HEK293T (cell line): Measurements from ENCODE around the gene SMAD3.

Source experiments
- CTCF ChIA-PET: fragments of 350-600 bp; formaldehyde crosslinking; extraction: SDS; loops from one replicate; lab custom pipeline; 2021; ENCODE audit warnings: antibody characterized with exemption, inconsistent platforms; lab: Yijun Ruan, JAX
- POLR2A ChIA-PET: fragments of 350-600 bp; formaldehyde crosslinking; extraction: SDS; loops from one replicate; lab custom pipeline; 2020; ENCODE audit warnings: antibody characterized with exemption, inconsistent platforms; lab: Yijun Ruan, JAX
- DNase-seq: peaks from one replicate; pipeline ENCODE4 v3.0.0; 2012; ENCODE audit warnings: mixed read lengths; ENCODE audit errors: extremely low spot score
- ARNT ChIP-seq: fragments of 450-650 bp; IDR thresholded peaks from 2 replicates; pipeline ENCODE4 v1.6.1; 2017; ENCODE audit warnings: mild to moderate bottlenecking
- BHLHE40 ChIP-seq: fragments of 450-650 bp; IDR thresholded peaks from 2 replicates; pipeline ENCODE4 v1.6.1; 2016; ENCODE audit warnings: mild to moderate bottlenecking, moderate library complexity, borderline replicate concordance
- CTBP1 ChIP-seq: fragments of 450-650 bp; IDR thresholded peaks from 2 replicates; pipeline ENCODE4 v1.6.1; 2016; ENCODE audit warnings: borderline replicate concordance
- ELF4 ChIP-seq: fragments of 450-650 bp; IDR thresholded peaks from 2 replicates; pipeline ENCODE4 v1.6.1; 2017; ENCODE audit warnings: antibody characterized with exemption
- FOXA1 ChIP-seq: fragments of 450-650 bp; IDR thresholded peaks from 2 replicates; pipeline ENCODE4 v1.6.1; 2016; ENCODE audit warnings: mild to moderate bottlenecking
- FOXK2 ChIP-seq: fragments of 450-650 bp; IDR thresholded peaks from 2 replicates; pipeline ENCODE4 v1.6.1; 2016; ENCODE audit warnings: mild to moderate bottlenecking
- FOXM1 ChIP-seq: fragments of 450-650 bp; IDR thresholded peaks from 2 replicates; pipeline ENCODE4 v1.6.1; 2017; ENCODE audit warnings: mild to moderate bottlenecking, borderline replicate concordance
- HDGF ChIP-seq: fragments of 450-650 bp; IDR thresholded peaks from 2 replicates; pipeline ENCODE4 v1.6.1; 2017; ENCODE audit warnings: antibody characterized with exemption, borderline replicate concordance
- L3MBTL2 ChIP-seq: fragments of 450-650 bp; conservative IDR thresholded peaks from 2 replicates; pipeline ENCODE4 v1.6.1; 2016; ENCODE audit warnings: mild to moderate bottlenecking
- LEF1 ChIP-seq: fragments of 450-650 bp; IDR thresholded peaks from 2 replicates; pipeline ENCODE4 v1.6.1; 2017; ENCODE audit warnings: mild to moderate bottlenecking, borderline replicate concordance
- NFRKB ChIP-seq: fragments of 450-650 bp; IDR thresholded peaks from 2 replicates; pipeline ENCODE4 v1.6.1; 2016; ENCODE audit warnings: mild to moderate bottlenecking, moderate library complexity
- SP1 ChIP-seq: fragments of 450-650 bp; IDR thresholded peaks from 2 replicates; pipeline ENCODE4 v1.6.1; 2017
- SUZ12 ChIP-seq: fragments of 450-650 bp; IDR thresholded peaks from 2 replicates; pipeline ENCODE4 v1.6.1; 2016; ENCODE audit warnings: mild to moderate bottlenecking
- TARDBP ChIP-seq: fragments of 450-650 bp; IDR thresholded peaks from 2 replicates; pipeline ENCODE4 v1.6.1; 2016
- ZNF384 ChIP-seq: fragments of 450-650 bp; IDR thresholded peaks from 2 replicates; pipeline ENCODE4 v1.6.1; 2016
- TF ChIP-seq, protein P1 (sequence below): fragments of 450-650 bp; IDR thresholded peaks from 2 replicates; pipeline ENCODE4 v1.6.1; 2016

SMAD3 gene

DNA sequence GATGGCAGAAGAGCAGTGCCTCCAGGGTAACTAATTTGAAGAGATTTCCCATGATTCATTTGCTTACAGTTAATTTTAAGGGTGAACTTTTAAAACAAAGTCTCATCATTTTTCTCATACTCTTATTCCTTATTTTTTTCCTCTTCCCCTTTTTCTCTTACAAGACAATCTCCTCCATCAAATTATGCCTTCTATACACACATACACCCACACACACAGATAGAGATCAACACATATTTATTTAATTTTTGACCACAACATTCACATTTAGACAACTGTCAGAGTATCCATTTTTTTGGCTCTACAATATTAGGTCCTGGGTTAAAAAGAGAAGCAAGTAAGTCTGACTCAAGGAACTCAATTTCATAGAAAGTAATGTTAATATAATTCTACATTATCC, 151.5 kb downstream of the SMAD3 start:
- DNase-seq: no peak
- CTCF ChIA-PET: no interaction called here
- POLR2A ChIA-PET: no interaction called here
- TF ChIP-seq TARDBP (no peak), CTBP1 (no peak), ZNF384 (no peak), ARNT (no peak), NFRKB (no peak), FOXK2 (no peak), SP1 (no peak)

GRCh38 chr15:67218428-67218827, 153.0 kb downstream of the SMAD3 start:
- ChIA-PET POLR2A (no interaction called here), CTCF (interaction anchor here (0.9 kb wide), 1 partner anchor 22 kb away, joined by 3 read pairs; no protein-coding TSS in a partner anchor)
- TF ChIP-seq TARDBP (no peak), LEF1 (no peak), ZNF384 (no peak), ELF4 (no peak), SUZ12 (no peak), HDGF (no peak), L3MBTL2 (no peak), ARNT (no peak)
- DNase-seq: no peak

GRCh38 chr15:67219288-67219687, 153.9 kb downstream of the SMAD3 start:
- no peak for DNase-seq
- ChIA-PET POLR2A (no interaction called here), CTCF (interaction anchor here (0.6 to 0.9 kb wide), 2 partner anchors 9 to 21 kb away, joined by 3 read pairs; no protein-coding TSS in a partner anchor)

DNA sequence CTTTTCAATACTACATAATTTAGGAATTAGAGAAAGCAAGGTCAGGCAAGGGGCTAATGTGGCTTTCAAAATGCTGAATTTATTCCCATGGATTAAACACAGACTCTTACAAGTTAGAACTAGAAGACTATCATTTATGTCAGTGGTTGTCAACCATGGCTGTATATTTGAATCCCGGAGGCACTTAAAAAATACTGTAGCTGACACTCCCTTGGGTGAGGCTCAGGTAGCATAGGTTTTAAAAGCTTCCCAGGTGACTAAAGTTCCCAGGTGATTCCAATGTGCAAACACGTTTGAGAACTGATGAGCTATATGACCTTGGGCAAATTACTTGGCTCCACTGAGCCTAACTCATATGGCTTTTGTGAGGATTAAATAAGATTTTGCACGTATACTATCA, 159.5 kb downstream of the SMAD3 start:
- POLR2A ChIA-PET: interaction anchor here (0.9 kb wide), 1 partner anchor 30 kb away, joined by 3 read pairs; the partner anchor contains the start of genes AAGAB and IQCH
- TF ChIP-seq BHLHE40: no peak
- no peak for TF ChIP-seq ZNF384
- TF ChIP-seq ELF4: no peak
- no peak for TF ChIP-seq CTBP1
- TF ChIP-seq FOXM1: no peak
- TF ChIP-seq, protein P1, sequence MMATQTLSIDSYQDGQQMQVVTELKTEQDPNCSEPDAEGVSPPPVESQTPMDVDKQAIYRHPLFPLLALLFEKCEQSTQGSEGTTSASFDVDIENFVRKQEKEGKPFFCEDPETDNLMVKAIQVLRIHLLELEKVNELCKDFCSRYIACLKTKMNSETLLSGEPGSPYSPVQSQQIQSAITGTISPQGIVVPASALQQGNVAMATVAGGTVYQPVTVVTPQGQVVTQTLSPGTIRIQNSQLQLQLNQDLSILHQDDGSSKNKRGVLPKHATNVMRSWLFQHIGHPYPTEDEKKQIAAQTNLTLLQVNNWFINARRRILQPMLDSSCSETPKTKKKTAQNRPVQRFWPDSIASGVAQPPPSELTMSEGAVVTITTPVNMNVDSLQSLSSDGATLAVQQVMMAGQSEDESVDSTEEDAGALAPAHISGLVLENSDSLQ: no peak
- no peak for TF ChIP-seq FOXA1
- TF ChIP-seq NFRKB: no peak
- no peak for TF ChIP-seq L3MBTL2
- no peak for TF ChIP-seq SP1
- CTCF ChIA-PET: interaction anchor here (0.6 kb wide), 1 partner anchor 78 kb away, joined by 3 read pairs; no protein-coding TSS in a partner anchor
- DNase-seq: no peak

More at GRCh38 chr15:67219288-67219687, 153.9 kb downstream of the SMAD3 start:
- TF ChIP-seq HDGF: no peak
- no peak for TF ChIP-seq SUZ12
- no peak for TF ChIP-seq ZNF384
- no peak for TF ChIP-seq FOXA1
- TF ChIP-seq ARNT: no peak
- TF ChIP-seq L3MBTL2: no peak
- TF ChIP-seq FOXK2: no peak
- TF ChIP-seq, protein P1: no peak
- no peak for TF ChIP-seq FOXM1
- no peak for TF ChIP-seq SP1
- TF ChIP-seq LEF1: no peak
- TF ChIP-seq TARDBP: no peak
- TF ChIP-seq ELF4: no peak
- TF ChIP-seq CTBP1: no peak
- TF ChIP-seq BHLHE40: no peak
- no peak for TF ChIP-seq NFRKB

DNA sequence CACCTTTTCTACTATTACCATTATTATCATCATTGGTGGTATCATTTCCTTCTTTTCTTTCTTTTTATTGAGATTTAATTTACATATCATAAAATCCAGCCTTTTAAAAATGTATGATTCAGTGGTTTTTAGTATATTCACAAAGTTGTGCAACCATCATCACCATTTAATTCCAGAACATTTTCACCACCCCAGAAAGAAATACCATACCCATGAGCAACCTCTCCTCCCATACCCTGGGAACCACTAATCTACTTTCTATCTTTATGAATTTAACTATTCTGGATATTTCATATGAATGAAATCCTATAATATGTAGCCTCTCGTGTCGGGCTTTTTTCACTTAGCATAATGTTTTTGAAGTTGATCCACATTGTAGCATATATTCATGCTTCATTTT, 159.9 kb downstream of the SMAD3 start:
- no peak for TF ChIP-seq CTBP1
- TF ChIP-seq TARDBP: no peak
- no peak for TF ChIP-seq ARNT
- DNase-seq: no peak
- ChIA-PET CTCF (no interaction called here), POLR2A (interaction anchor here (0.9 kb wide), 1 partner anchor 30 kb away, joined by 3 read pairs; the partner anchor contains the start of genes AAGAB and IQCH)

DNA sequence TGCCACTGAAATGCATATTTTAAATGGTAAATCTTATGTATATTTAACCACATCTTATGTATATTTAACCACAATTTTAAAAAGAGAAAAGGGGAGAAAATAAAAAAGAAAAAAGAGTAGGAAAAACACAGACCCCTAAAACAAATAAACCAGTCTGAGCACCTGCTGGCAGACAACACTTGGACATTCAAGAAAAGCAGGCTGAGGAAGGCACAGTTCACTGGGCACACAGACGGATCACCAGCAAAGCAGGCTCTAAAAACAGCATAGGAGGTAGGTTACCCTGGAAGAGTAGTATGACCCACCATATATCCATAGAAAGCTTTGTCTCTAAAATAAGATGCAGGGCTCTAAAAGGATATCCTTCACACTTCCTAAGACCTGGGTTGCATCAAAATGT, 162.0 kb downstream of the SMAD3 start:
- ChIA-PET CTCF (no interaction called here), POLR2A (no interaction called here)
- no peak for DNase-seq
- TF ChIP-seq FOXM1 (no peak), HDGF (no peak), TARDBP (no peak), FOXA1 (no peak), SUZ12 (no peak), NFRKB (no peak)

- no peak for DNase-seq
- ChIA-PET CTCF (no interaction called here), POLR2A (no interaction called here)
- TF ChIP-seq, protein P1: no peak
- TF ChIP-seq SP1 (no peak), SUZ12 (no peak), ARNT (no peak), ELF4 (no peak), ZNF384 (no peak), FOXA1 (no peak), FOXK2 (no peak), BHLHE40 (no peak), NFRKB (no peak), TARDBP (no peak), LEF1 (no peak), HDGF (no peak)
Measured at GRCh38 chr15:67227846-67228245, 162.4 kb downstream of the SMAD3 start.
